NT2/D1 (cell line): ENCODE measurements around the gene DUSP7.

Experiments
- DNase-seq: peaks from one replicate; pipeline ENCODE4 v3.0.0-alpha.2; 2011; ENCODE audit warnings: low read depth, low spot score
- H3K27me3 ChIP-seq: 2 replicates; pipeline ENCODE4 v1.6.0; 2011; ENCODE audit warnings: mild to moderate bottlenecking; ENCODE audit not compliant: insufficient read length, insufficient read depth
- H3K36me3 ChIP-seq: 2 replicates; pipeline ENCODE4 v1.6.1; 2011; ENCODE audit warnings: mild to moderate bottlenecking, low read length, mixed read lengths; ENCODE audit not compliant: insufficient read depth, insufficient read length
- H3K4me1 ChIP-seq: 2 replicates; pipeline ENCODE4 v1.5.1; 2011; ENCODE audit not compliant: insufficient read depth, insufficient read length
- H3K4me3 ChIP-seq: 2 replicates; pipeline ENCODE4 v1.5.1; 2011; ENCODE audit warnings: low read depth; ENCODE audit not compliant: insufficient read length
- H3K9ac ChIP-seq: 2 replicates; pipeline ENCODE4 v1.6.0; 2011; ENCODE audit warnings: low read depth; ENCODE audit not compliant: insufficient read length
- H3K9me3 ChIP-seq: 2 replicates; pipeline ENCODE4 v1.5.1; 2011; ENCODE audit warnings: mild to moderate bottlenecking, low read length; ENCODE audit not compliant: insufficient read depth
- SUZ12 ChIP-seq: IDR thresholded peaks from 2 replicates; pipeline ENCODE4 v1.6.1; 2011; ENCODE audit not compliant: insufficient read length, insufficient read depth; ENCODE audit errors: extremely low read depth
- YY1 ChIP-seq: IDR thresholded peaks from 2 replicates; pipeline ENCODE4 v1.6.1; 2011; ENCODE audit not compliant: insufficient read length, insufficient read depth
- ZNF274 ChIP-seq: IDR thresholded peaks from 2 replicates; pipeline ENCODE4 v1.6.1; 2011; ENCODE audit warnings: mild to moderate bottlenecking, low read depth, low read length

Gene DUSP7

DNA sequence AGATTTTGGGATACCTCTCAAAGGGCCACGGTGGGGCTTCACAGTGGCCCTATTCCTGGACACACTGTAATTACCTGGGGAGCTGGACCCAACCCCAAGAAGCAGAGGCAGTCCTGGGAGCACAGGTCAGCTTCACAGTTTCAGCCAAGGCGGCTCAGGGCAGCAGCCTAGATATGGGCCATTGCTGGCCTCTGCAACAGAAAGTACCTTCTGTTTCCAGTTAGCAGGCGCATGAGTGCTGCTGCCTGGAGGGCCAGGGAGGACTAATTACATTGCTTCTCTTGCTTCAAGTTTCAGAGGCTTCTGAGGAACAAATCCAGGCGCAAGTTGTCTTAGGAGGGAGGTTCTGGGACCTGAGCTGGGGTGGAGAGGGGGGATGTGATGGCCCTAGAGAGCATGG is 13.5 kb upstream of the DUSP7 start:
- TF ChIP-seq ZNF274, result no peak
- H3K27me3 ChIP-seq, result no peaks in the 10 kb centered on the region
- H3K9me3 ChIP-seq, result no peaks in the 10 kb centered on the region
- DNase-seq, result no peak
- peaks cover 20% of the 10 kb centered on the region for H3K4me1 ChIP-seq
- no peak overlapping the region for H3K9ac ChIP-seq
- H3K4me3 ChIP-seq, result no peak overlapping the region
- peaks cover 16% of the 10 kb centered on the region for H3K36me3 ChIP-seq

GRCh38 chr3:52069135-52069534 is 12.8 kb upstream of the DUSP7 start:
- Histone ChIP-seq H3K4me1 (peaks cover 20% of the 10 kb centered on the region), H3K9me3 (no peaks in the 10 kb centered on the region), H3K9ac (no peak overlapping the region), H3K4me3 (no peak overlapping the region), H3K36me3 (peaks cover 9% of the 10 kb centered on the region), H3K27me3 (no peaks in the 10 kb centered on the region)
- DNase-seq, result no peak
- TF ChIP-seq ZNF274, result no peak
- no peak for TF ChIP-seq YY1
- TF ChIP-seq SUZ12, result no peak

GRCh38 chr3:52068730-52069129 is 12.4 kb upstream of the DUSP7 start:
- H3K9me3 ChIP-seq, result no peaks in the 10 kb centered on the region
- DNase-seq, result no peak
- TF ChIP-seq ZNF274 (no peak), YY1 (no peak), SUZ12 (no peak)
- H3K4me3 ChIP-seq, result no peak overlapping the region
- no peak overlapping the region for H3K9ac ChIP-seq
- no peaks in the 10 kb centered on the region for H3K27me3 ChIP-seq
- H3K4me1 ChIP-seq, result peaks cover 20% of the 10 kb centered on the region
- H3K36me3 ChIP-seq, result peaks cover 5% of the 10 kb centered on the region

DNA sequence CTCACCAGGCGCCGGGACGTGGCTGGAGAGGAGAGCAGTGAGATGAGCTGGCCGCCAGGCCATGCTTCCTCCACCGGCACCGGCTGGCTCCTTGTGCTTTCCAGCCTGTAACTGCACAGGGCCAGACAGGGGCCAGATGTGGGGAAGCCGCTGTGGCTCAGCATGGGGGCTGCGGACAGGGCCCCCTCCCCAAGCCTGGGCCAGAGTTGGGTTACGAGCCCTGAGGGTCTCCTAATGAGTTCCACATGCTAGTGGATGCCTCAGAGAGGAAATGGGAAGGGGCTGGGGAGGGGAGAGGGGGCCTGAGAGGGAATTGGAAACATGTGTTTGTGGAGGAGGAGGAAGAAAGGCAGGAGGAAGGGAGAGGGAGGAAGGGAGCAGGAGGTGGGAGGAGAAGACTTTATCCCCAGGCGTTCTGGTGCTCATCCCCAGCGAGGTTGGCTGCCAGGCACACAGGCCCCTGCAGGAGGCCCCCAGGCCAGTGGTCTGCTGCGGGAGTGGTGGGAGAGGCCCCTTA is 11.7 kb upstream of the DUSP7 start:
- H3K36me3 ChIP-seq, result peaks cover 3% of the 10 kb centered on the region
- H3K4me1 ChIP-seq, result peaks cover 23% of the 10 kb centered on the region
- H3K9me3 ChIP-seq, result no peaks in the 10 kb centered on the region
- no peak for DNase-seq
- no peaks in the 10 kb centered on the region for H3K27me3 ChIP-seq
- no peak overlapping the region for H3K9ac ChIP-seq
- H3K4me3 ChIP-seq, result no peak overlapping the region
- TF ChIP-seq ZNF274 (no peak), SUZ12 (no peak)

- H3K27me3 ChIP-seq, result no peaks in the 10 kb centered on the region
- no peaks in the 10 kb centered on the region for H3K9me3 ChIP-seq
- no peak for TF ChIP-seq YY1
- no peak for TF ChIP-seq SUZ12
- no peak for TF ChIP-seq ZNF274
- H3K36me3 ChIP-seq, result peaks cover 3% of the 10 kb centered on the region
- no peak overlapping the region for H3K9ac ChIP-seq
- no peak for DNase-seq
- peaks cover 23% of the 10 kb centered on the region for H3K4me1 ChIP-seq
- H3K4me3 ChIP-seq, result no peak overlapping the region
These were observed 11.2 kb upstream of the DUSP7 start for GRCh38 chr3:52067526-52067925.

- Histone ChIP-seq H3K4me1 (peaks cover 22% of the 10 kb centered on the region), H3K9me3 (no peaks in the 10 kb centered on the region), H3K36me3 (peaks cover 3% of the 10 kb centered on the region), H3K9ac (no peak overlapping the region), H3K4me3 (no peak overlapping the region), H3K27me3 (no peaks in the 10 kb centered on the region)
- no peak for DNase-seq
- TF ChIP-seq YY1 (no peak), ZNF274 (no peak), SUZ12 (no peak)
These were observed 10.7 kb upstream of the DUSP7 start for GRCh38 chr3:52067046-52067445.

GRCh38 chr3:52065264-52065756 is 8.9 kb upstream of the DUSP7 start:
- TF ChIP-seq ZNF274 (no peak), SUZ12 (no peak), YY1 (no peak)
- H3K9me3 ChIP-seq, result no peaks in the 10 kb centered on the region
- H3K4me1 ChIP-seq, result peaks cover 22% of the 10 kb centered on the region
- H3K4me3 ChIP-seq, result no peak overlapping the region
- DNase-seq, result no peak
- no peak overlapping the region for H3K9ac ChIP-seq
- H3K27me3 ChIP-seq, result peaks cover 1% of the 10 kb centered on the region
- peaks cover 3% of the 10 kb centered on the region for H3K36me3 ChIP-seq
